ENCODE results near the gene POLR1D. TPM values are rescaled to one million over a fixed set of nuclear protein-coding genes. Genes with fewer than 3 reads are reported as not detected.

POLR1D gene
- total and polyA plus RNA-seq, 8 donors = 43.7 to 230 (median 139) TPM

GRCh38 chr13:27621116-27621365 lies 651 bp upstream of the POLR1D start:
- 0% methylated on average over 8 of the region's 8 CpGs for WGBS, 5 donors

DNA sequence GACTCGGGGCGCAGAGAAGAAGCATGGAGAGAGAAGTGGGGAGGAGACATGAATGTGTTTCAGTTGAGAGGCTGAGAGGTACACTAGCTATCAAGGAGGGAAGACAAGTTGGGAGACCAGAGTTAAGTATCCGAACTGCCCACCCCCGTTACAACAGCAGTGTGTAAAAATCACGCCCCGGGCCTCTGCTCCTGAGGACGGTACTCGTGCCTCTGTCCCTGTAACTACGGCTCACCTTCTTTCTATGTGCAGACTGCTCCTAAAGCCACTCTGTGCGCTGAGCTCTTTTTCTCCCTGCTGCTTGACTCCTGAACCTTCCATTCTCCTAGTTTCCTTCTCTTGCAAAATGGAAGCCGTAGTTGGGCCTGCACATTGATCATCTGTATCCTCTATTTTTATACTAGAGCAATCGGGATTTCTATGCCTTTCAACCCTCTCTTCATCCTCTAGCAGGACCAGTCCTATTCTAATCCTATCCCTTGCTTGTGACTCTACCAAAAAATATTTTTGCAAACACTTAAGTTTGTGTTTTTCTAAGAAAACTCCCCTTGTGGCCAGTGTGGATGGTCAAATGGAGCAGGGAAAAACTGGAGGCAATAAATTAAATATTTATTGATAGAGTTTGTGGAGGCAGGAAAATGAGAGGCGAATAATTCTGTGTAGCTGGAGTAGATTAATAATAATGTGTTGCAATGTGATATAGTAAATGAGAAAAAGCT lies 569 bp downstream of the POLR1D start:
- Histone ChIP-seq H3K4me3 (peak overlapping the region; percentile 58 to 91 (median 87)), H3K27ac (peak overlapping the region; percentile 97 to 100 (median 99)), H3K27me3 (no peaks in the 10 kb centered on the region), H3K36me3 (peaks cover 0 to 3% (median 0%) of the 10 kb centered on the region in 4 donors), H3K9me3 (no peaks in the 10 kb centered on the region), H3K4me1 (peaks cover 42 to 69% (median 54%) of the 10 kb centered on the region in 4 donors)
- DNase-seq = no peak
- peak in 1 of 7 experiments; percentile 8 for TF ChIP-seq CTCF (IDR thresholded peaks at IDR 0.05)
- no peak for TF ChIP-seq EP300 (IDR thresholded peaks at IDR 0.05)
- 6 to 9% (median 7%) methylated on average over 12 to 13 of the region's 13 CpGs for WGBS, 5 donors
- intact Hi-C loops (cut with DNase I; ENCODE audit: low total_unique reads) = no loop called here

More at GRCh38 chr13:27621116-27621365, 651 bp upstream of the POLR1D start:
- Histone ChIP-seq H3K27me3 (no peaks in the 10 kb centered on the region), H3K4me3 (peak overlapping the region; percentile 58 to 91 (median 87)), H3K27ac (peak overlapping the region; percentile 97 to 100 (median 99)), H3K4me1 (peaks cover 49 to 75% (median 61%) of the 10 kb centered on the region in 4 donors), H3K36me3 (peaks cover 0 to 3% (median 0%) of the 10 kb centered on the region in 4 donors), H3K9me3 (no peaks in the 10 kb centered on the region)
- DNase-seq = no peak
- TF ChIP-seq CTCF (IDR thresholded peaks at IDR 0.05) = no peak
- TF ChIP-seq POLR2A (IDR thresholded peaks at IDR 0.05) = no peak
- no peak for TF ChIP-seq POLR2AphosphoS5 (IDR thresholded peaks at IDR 0.05)
- no peak for TF ChIP-seq EP300 (IDR thresholded peaks at IDR 0.05)
- intact Hi-C loops (cut with DNase I; ENCODE audit: low total_unique reads) = no loop called here

GRCh38 chr13:27622881-27623280 lies 1.2 kb downstream of the POLR1D start:
- TF ChIP-seq EP300 (IDR thresholded peaks at IDR 0.05) (no peak), POLR2AphosphoS5 (IDR thresholded peaks at IDR 0.05) (no peak), CTCF (IDR thresholded peaks at IDR 0.05) (no peak), POLR2A (IDR thresholded peaks at IDR 0.05) (no peak)
- peak overlapping the region in 4 of 5 donors; percentile 7 to 99 (median 76) for H3K27ac ChIP-seq
- no peaks in the 10 kb centered on the region for H3K27me3 ChIP-seq
- peak overlapping the region in 2 of 4 donors; percentile 58 to 87 for H3K4me3 ChIP-seq
- H3K9me3 ChIP-seq = no peaks in the 10 kb centered on the region
- peaks cover 0 to 3% (median 0%) of the 10 kb centered on the region in 4 donors for H3K36me3 ChIP-seq
- no peak for DNase-seq
- 75 to 77% (median 76%) methylated on average over 7 of the region's 7 CpGs for WGBS, 5 donors
- peaks cover 36 to 63% (median 51%) of the 10 kb centered on the region in 4 donors for H3K4me1 ChIP-seq
- intact Hi-C loops (cut with DNase I; ENCODE audit: low total_unique reads) = no loop called here

- 37 to 67% (median 52%) methylated on average over 3 of the region's 3 CpGs for WGBS, 5 donors
- DNase-seq = peak; percentile 27 to 72
- H3K27ac ChIP-seq = peak overlapping the region; percentile 46 to 99 (median 64)
- H3K27me3 ChIP-seq = no peaks in the 10 kb centered on the region
- H3K4me3 ChIP-seq = peak overlapping the region in 1 of 4 donors; percentile 5
- intact Hi-C loops (cut with DNase I; ENCODE audit: low total_unique reads) = no loop called here
- peaks cover 24 to 51% (median 41%) of the 10 kb centered on the region in 4 donors for H3K4me1 ChIP-seq
- no peaks in the 10 kb centered on the region for H3K9me3 ChIP-seq
- H3K36me3 ChIP-seq = peaks cover 0 to 3% (median 0%) of the 10 kb centered on the region in 4 donors
- TF ChIP-seq EP300 (IDR thresholded peaks at IDR 0.05) (no peak), POLR2AphosphoS5 (IDR thresholded peaks at IDR 0.05) (peak; percentile 34 to 90 (median 71))
Measured at GRCh38 chr13:27624071-27624470, 2.4 kb downstream of the POLR1D start.

DNA sequence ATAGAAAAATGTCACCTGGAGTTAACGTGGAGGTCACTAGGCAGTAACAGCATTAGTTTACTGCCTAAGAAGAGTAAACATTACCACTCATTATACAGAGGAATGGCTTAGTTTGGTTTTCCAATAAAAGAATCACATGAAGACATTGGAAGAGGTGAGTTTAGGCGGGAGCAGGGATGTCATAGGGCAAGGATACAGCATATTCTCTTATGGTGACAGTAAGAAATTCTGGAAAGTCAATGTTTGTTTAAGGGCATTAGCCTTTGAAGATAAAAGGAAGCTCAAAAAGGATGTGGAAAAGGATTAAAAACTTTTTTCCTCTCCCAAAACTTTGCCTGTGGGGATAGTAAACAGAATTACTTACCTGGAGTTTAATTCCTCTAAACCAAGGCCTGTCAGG lies 4.1 kb downstream of the POLR1D start:
- no peak for TF ChIP-seq POLR2A (IDR thresholded peaks at IDR 0.05)
- no peak for TF ChIP-seq CTCF (IDR thresholded peaks at IDR 0.05)
- no peak for TF ChIP-seq POLR2AphosphoS5 (IDR thresholded peaks at IDR 0.05)
- TF ChIP-seq EP300 (IDR thresholded peaks at IDR 0.05) = no peak
- H3K27me3 ChIP-seq = no peaks in the 10 kb centered on the region
- intact Hi-C loops (cut with DNase I; ENCODE audit: low total_unique reads) = no loop called here
- 53 to 72% (median 64%) methylated on average over 2 of the region's 2 CpGs for WGBS, 5 donors
- no peaks in the 10 kb centered on the region for H3K9me3 ChIP-seq
- no peak overlapping the region for H3K4me3 ChIP-seq
- DNase-seq = no peak
- peaks cover 20 to 44% (median 33%) of the 10 kb centered on the region in 4 donors for H3K4me1 ChIP-seq
- no peak overlapping the region for H3K27ac ChIP-seq
- peaks cover 0 to 3% (median 0%) of the 10 kb centered on the region in 4 donors for H3K36me3 ChIP-seq
